ENCODE results near the gene HYAL3. TPM values are rescaled to one million over a fixed set of nuclear protein-coding genes. Genes with fewer than 3 reads are reported as not detected.
"Not testable (repeated sequence)": the region's sequence is repeated elsewhere in the genome, so short reads cannot be mapped to it uniquely, and the experiment has no call there.

The HYAL3 gene
- total RNA-seq, 2 experiments from 2014 or later, result 3.3 to 4.1 TPM

- Mint-ChIP-seq H3K27ac (peak overlapping the region; percentile 26), H3K4me3 (peak overlapping the region; percentile 74), H3K4me1 (ENCODE audit: low read depth) (peaks cover 33% of the 10 kb centered on the region), H3K27me3 (peaks cover 39% of the 10 kb centered on the region), H3K36me3 (ENCODE audit: low read depth) (peaks cover 2% of the 10 kb centered on the region), H3K9me3 (no peaks in the 10 kb centered on the region)
- CTCF ChIA-PET, result interaction anchor here (0.6 to 4.4 kb wide), 9 partner anchors 14 to 79 kb away, joined by 3 to 36 read pairs (median 12); partner anchors contain the start of gene IFRD2
- DNase-seq (peak; percentile 94), ATAC-seq (peak; percentile 88)
- TF ChIP-seq CTCF (IDR thresholded peaks at IDR 0.05), result peak; percentile 96
- intact Hi-C loops (cut with micrococcal nuclease), result loop anchor here (2.0 kb wide), 1 partner anchor 46 kb away; no protein-coding TSS in a partner anchor
- POLR2A ChIA-PET, result interaction anchor here (0.6 kb wide), 1 partner anchor 86 kb away, joined by 3 read pairs; no protein-coding TSS in a partner anchor
Measured at GRCh38 chr3:50272911-50273688, 26.1 kb downstream of the HYAL3 start.

- H3K4me3 Mint-ChIP-seq; H3K9me3 Mint-ChIP-seq; ATAC-seq; H3K36me3 Mint-ChIP-seq (ENCODE audit: low read depth); DNase-seq; H3K27ac Mint-ChIP-seq: not testable (repeated sequence)
- ChIA-PET CTCF (interaction anchor here (0.7 to 4.0 kb wide), 9 partner anchors 14 to 79 kb away, joined by 3 to 26 read pairs (median 4); partner anchors contain the start of genes HYAL3 and NAA80), POLR2A (interaction anchor here (0.6 kb wide), 1 partner anchor 85 kb away, joined by 3 read pairs; no protein-coding TSS in a partner anchor)
- Mint-ChIP-seq H3K27me3 (peaks cover 42% of the 10 kb centered on the region), H3K4me1 (ENCODE audit: low read depth) (peaks cover 33% of the 10 kb centered on the region)
- intact Hi-C loops (cut with micrococcal nuclease), result loop anchor here (2.0 kb wide), 1 partner anchor 46 kb away; no protein-coding TSS in a partner anchor
Measured at GRCh38 chr3:50272538-50272910, 26.7 kb downstream of the HYAL3 start.

GRCh38 chr3:50271314-50271936, 27.8 kb downstream of the HYAL3 start:
- no peak for TF ChIP-seq CTCF (IDR thresholded peaks at IDR 0.05)
- ATAC-seq (no peak), DNase-seq (no peak)
- Mint-ChIP-seq H3K27me3 (peaks cover 42% of the 10 kb centered on the region), H3K4me1 (ENCODE audit: low read depth) (peaks cover 33% of the 10 kb centered on the region), H3K36me3 (ENCODE audit: low read depth) (peaks cover 2% of the 10 kb centered on the region), H3K4me3 (no peak overlapping the region), H3K27ac (no peak overlapping the region), H3K9me3 (no peaks in the 10 kb centered on the region)
- ChIA-PET POLR2A (interaction anchor here (0.6 to 1.1 kb wide), 2 partner anchors 8 to 485 kb away, joined by 3 read pairs; partner anchors contain the start of gene IP6K1), CTCF (interaction anchor here (0.8 to 4.0 kb wide), 8 partner anchors 12 to 81 kb away, joined by 3 to 26 read pairs (median 8); partner anchors contain the start of genes HYAL3 and NAA80)
- intact Hi-C loops (cut with micrococcal nuclease), result no loop called here

DNA sequence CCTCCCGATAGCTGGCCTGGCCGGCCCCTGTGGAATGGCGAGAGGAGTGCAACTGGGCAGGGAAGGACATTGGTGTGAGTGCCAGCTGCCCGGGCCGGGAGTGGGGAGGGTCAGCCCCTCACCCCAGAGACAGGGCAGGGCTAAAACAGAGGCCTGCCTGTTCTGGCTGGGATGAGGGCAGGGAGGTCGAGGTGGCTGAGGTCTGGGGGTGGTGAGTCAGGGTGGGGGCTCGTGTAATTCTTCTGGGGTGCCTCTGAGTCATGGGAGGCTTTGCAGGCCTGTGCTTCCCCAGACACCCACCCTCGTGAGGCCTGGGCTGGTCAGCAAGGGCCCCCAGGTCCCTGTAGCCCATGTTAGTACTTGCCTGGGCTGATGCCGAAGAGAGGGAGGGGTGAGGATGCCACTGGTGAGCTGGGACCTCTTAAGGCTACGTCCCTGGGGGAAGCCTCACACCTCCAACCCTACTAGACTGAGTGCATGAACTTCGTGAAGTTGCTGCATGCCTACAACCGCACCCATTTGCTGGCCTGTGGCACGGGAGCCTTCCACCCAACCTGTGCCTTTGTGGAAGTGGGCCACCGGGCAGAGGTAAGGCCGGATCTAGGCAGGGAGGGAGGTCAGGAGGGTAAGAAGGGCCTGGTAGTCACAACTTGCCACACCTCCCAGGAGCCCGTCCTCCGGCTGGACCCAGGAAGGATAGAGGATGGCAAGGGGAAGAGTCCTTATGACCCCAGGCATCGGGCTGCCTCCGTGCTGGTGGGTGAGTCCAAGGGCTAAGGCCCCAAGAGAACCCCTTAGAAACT, 28.6 kb downstream of the HYAL3 start:
- CTCF ChIA-PET, result interaction anchor here (1.0 to 4.0 kb wide), 4 partner anchors 12 to 80 kb away, joined by 3 to 18 read pairs (median 7); no protein-coding TSS in a partner anchor
- Mint-ChIP-seq H3K36me3 (ENCODE audit: low read depth) (peaks cover 2% of the 10 kb centered on the region), H3K4me3 (no peak overlapping the region), H3K9me3 (no peaks in the 10 kb centered on the region), H3K27me3 (peaks cover 40% of the 10 kb centered on the region), H3K27ac (no peak overlapping the region), H3K4me1 (ENCODE audit: low read depth) (peaks cover 28% of the 10 kb centered on the region)
- no peak for TF ChIP-seq CTCF (IDR thresholded peaks at IDR 0.05)
- DNase-seq (no peak), ATAC-seq (no peak)
- intact Hi-C loops (cut with micrococcal nuclease), result no loop called here
- POLR2A ChIA-PET, result interaction anchor here (0.6 to 1.1 kb wide), 2 partner anchors 8 to 485 kb away, joined by 3 read pairs; partner anchors contain the start of gene IP6K1

Data from activated CD8-positive, alpha-beta T cell treated with anti-CD3 and anti-CD28 coated beads for 36 hours (primary cell).